ENCODE measurements around the gene AGAP1. TPM values are rescaled to one million over a fixed set of nuclear protein-coding genes. Genes with fewer than 3 reads are reported as not detected.
A peak's percentile ranks its signal among the peaks of the same experiment; 100 is the strongest.

Gene AGAP1
- total RNA-seq, 1 donor: 10.8 TPM

DNA sequence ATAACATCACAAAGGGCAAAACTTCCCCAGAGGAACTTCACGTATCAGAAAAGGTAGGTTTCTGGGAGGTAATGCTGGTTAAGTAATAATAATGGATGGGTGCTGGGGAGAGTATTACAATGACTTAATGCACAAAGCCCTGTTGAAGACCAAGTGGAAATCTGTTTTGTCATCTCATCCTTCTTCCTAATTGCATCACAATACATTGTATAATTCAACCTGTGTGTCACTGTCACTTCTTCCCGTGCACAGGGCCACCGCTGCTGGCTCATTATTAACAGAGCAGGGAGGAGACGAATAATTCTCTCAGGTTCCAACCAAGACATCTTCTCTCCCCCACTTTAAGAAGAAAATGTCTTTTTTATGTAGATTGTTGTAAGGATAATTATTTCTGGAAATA is 290.9 kb downstream of the AGAP1 start:
- TF ChIP-seq, protein P1, sequence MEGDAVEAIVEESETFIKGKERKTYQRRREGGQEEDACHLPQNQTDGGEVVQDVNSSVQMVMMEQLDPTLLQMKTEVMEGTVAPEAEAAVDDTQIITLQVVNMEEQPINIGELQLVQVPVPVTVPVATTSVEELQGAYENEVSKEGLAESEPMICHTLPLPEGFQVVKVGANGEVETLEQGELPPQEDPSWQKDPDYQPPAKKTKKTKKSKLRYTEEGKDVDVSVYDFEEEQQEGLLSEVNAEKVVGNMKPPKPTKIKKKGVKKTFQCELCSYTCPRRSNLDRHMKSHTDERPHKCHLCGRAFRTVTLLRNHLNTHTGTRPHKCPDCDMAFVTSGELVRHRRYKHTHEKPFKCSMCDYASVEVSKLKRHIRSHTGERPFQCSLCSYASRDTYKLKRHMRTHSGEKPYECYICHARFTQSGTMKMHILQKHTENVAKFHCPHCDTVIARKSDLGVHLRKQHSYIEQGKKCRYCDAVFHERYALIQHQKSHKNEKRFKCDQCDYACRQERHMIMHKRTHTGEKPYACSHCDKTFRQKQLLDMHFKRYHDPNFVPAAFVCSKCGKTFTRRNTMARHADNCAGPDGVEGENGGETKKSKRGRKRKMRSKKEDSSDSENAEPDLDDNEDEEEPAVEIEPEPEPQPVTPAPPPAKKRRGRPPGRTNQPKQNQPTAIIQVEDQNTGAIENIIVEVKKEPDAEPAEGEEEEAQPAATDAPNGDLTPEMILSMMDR (IDR thresholded peaks at IDR 0.05; ENCODE audit: insufficient read depth, low read depth, low read length): no peak
- H3K4me3 ChIP-seq (ENCODE audit: low read depth, low read length): no peak overlapping the region
- no peak for DNase-seq (ENCODE audit: low read depth)

DNA sequence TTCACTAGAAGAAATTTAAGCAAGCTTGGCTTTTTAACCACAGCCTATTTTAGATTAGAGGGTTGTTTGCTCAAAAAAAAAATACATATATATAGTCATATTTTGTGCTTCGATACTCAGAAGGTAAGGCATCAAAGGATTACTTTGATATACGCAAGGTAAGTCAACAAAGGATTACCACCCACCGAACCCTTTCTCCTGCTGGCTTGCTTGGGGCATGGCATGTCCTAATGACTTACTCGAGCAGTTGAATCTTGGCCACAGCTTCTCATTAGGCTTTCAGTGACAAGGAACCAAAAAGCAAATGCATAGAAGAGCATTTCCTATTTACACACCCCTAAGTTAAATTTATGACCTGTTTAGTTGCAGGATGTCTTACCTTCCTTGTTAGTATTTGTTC is 295.7 kb downstream of the AGAP1 start:
- no peak overlapping the region for H3K4me3 ChIP-seq (ENCODE audit: low read depth, low read length)
- TF ChIP-seq, protein P1 (IDR thresholded peaks at IDR 0.05; ENCODE audit: insufficient read depth, low read depth, low read length): no peak
- DNase-seq (ENCODE audit: low read depth): no peak

DNA sequence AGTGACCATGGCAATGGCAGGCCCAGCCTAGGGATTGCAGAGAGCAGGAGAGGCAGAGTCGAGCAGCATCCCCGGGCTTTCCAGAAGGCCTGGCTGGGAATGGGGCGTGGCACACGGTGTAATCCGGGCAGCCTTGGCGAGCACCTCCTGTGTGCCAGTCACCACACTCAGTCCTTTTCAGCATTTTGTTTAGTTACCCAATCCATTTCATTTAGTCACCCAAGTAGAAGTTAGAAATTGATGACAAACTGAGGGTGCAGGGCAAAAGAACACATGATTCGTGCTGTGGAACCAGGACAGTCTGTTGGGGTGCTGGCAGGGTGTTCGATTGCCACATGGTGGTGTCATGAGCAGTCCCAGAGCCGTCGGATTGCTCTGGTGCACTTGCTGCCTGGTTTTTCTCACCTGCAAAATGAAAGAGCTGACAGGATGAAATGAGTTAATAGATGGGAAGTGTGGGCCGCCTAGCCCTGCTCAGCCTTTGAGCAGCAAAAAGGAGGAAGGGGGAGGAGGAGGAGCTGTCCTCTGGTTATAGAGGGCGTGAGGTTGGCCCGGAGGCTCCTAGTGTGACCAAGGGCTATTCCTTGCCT is 299.4 kb downstream of the AGAP1 start:
- TF ChIP-seq, protein P1 (IDR thresholded peaks at IDR 0.05; ENCODE audit: insufficient read depth, low read depth, low read length): peak; percentile 39
- H3K4me3 ChIP-seq (ENCODE audit: low read depth, low read length): no peak overlapping the region
- peak; percentile 12 for DNase-seq (ENCODE audit: low read depth)

DNA sequence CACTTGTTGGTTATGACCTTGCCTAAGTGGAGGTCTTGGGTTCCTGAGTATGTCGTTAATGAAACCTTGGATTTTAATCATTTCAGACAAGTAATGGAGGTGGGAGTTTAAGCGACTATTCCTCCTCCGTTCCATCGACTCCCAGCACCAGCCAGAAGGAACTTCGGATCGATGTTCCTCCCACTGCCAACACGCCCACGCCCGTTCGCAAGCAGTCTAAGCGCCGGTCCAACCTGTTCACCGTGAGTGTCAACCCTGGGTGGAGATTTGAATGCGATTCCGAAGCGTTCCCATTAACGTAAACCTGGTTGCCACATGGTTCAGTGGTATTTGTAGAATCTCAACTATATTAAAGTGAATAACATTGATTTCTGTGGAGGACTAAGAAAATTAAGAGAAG is 305.4 kb downstream of the AGAP1 start:
- TF ChIP-seq, protein P1 (IDR thresholded peaks at IDR 0.05; ENCODE audit: insufficient read depth, low read depth, low read length): no peak
- DNase-seq (ENCODE audit: low read depth): no peak

DNA sequence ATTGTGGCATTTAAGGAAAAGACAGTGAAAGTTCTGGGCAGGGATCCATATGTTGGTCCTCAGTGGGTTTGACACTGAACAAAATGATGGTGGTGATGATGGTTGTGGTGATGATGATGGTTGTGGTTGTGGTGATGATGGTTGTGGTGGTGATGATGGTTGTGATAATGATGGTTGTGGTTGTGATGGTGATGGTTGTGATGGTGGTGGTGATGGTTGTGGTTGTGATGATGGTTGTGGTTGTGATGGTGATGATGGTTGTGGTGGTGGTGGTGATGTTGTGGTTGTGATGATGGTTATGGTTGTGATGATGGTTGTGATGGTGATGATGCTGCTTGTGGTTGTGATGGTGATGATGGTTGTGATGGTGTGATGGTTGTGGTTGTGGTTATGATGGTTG is 308.7 kb downstream of the AGAP1 start:
- no peak overlapping the region for H3K4me3 ChIP-seq (ENCODE audit: low read depth, low read length)
- no peak for DNase-seq (ENCODE audit: low read depth)
- TF ChIP-seq, protein P1 (IDR thresholded peaks at IDR 0.05; ENCODE audit: insufficient read depth, low read depth, low read length): no peak

More for the DNA sequence above, 305.4 kb downstream of the AGAP1 start:
- H3K4me3 ChIP-seq (ENCODE audit: low read depth, low read length): no peak overlapping the region

DNA sequence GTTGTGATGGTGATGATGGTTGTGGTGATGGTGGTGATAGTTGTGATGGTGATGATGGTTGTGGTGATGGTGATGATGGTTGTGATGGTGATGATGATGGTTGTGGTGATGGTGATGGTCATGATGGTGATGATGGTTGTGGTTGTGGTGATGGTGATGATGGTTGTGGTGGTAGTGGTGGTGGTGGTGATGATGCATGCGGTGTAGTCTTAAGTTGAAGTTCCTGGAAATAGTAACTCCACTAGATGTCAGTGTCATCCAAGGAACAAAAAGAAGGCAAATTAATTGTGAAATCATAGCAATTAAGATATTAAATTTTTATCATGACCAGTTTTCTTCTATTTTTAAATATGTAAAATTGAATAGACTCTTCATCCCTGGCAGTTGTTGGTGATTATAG is 309.2 kb downstream of the AGAP1 start:
- H3K4me3 ChIP-seq (ENCODE audit: low read depth, low read length): no peak overlapping the region
- DNase-seq (ENCODE audit: low read depth): peak; percentile 21
- TF ChIP-seq, protein P1 (IDR thresholded peaks at IDR 0.05; ENCODE audit: insufficient read depth, low read depth, low read length): peak; percentile 31

DNA sequence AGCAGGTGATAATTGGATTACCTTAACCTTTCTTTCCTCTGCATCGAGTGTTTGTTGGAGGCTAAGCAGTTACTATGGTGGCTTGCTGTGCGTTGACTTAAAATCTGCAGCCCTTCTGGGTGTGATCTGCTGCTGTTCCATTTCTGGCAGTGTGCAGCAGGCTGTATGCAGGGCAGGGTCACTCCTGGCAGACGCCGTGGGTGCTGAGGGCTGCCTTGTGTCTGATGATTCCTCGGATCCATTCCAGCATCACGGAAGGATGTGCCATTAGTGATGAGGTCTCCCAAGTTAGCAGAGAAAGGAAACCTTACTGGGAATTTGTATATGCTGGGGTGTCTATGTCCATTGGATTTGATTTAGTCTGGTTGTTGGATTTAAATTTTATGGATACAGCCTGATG is 310.8 kb downstream of the AGAP1 start:
- no peak overlapping the region for H3K4me3 ChIP-seq (ENCODE audit: low read depth, low read length)
- TF ChIP-seq, protein P1 (IDR thresholded peaks at IDR 0.05; ENCODE audit: insufficient read depth, low read depth, low read length): no peak
- DNase-seq (ENCODE audit: low read depth): no peak

Data from fibroblast of villous mesenchyme (primary cell).